Smooth muscle cell (in vitro differentiated cells): ENCODE measurements around the gene CCDC57. TPM values are rescaled to one million over a fixed set of nuclear protein-coding genes. Genes with fewer than 3 reads are reported as not detected.

ENCODE experiments used
- DNase-seq: peaks from one replicate; lab custom pipeline; 2025; ENCODE audit not compliant: unreplicated experiment; lab: John Stamatoyannopoulos, UW
- H2AFZ ChIP-seq: fragments of 200-600 bp; sonication (generic); 2 replicates; pipeline ENCODE4 v1.6.0; 2016; ENCODE audit warnings: antibody characterized with exemption, low read depth, mild to moderate bottlenecking
- H3F3A ChIP-seq: fragments of 200-600 bp; sonication (generic); 2 replicates; pipeline ENCODE4 v1.6.0; 2017; ENCODE audit warnings: antibody characterized with exemption, low read depth
- H3K27ac ChIP-seq: fragments of 200-600 bp; sonication (generic); 2 replicates; pipeline ENCODE4 v1.5.1; 2016; ENCODE audit warnings: low read depth, mild to moderate bottlenecking
- H3K27me3 ChIP-seq: fragments of 200-600 bp; sonication (generic); 2 replicates; pipeline ENCODE4 v1.6.1; 2016; ENCODE audit warnings: low read depth, mild to moderate bottlenecking
- H3K36me3 ChIP-seq: fragments of 200-600 bp; sonication (generic); 2 replicates; pipeline ENCODE4 v1.5.1; 2016; ENCODE audit warnings: low read depth
- H3K4me1 ChIP-seq: fragments of 200-600 bp; sonication (generic); 2 replicates; pipeline ENCODE4 v1.5.1; 2016; ENCODE audit warnings: low read depth
- H3K4me2 ChIP-seq: fragments of 200-600 bp; sonication (generic); 2 replicates; pipeline ENCODE4 v1.6.0; 2016; ENCODE audit warnings: mild to moderate bottlenecking
- H3K4me3 ChIP-seq: fragments of 200-600 bp; sonication (generic); 2 replicates; pipeline ENCODE4 v1.5.1; 2016; ENCODE audit warnings: mild to moderate bottlenecking
- H3K79me2 ChIP-seq: fragments of 200-600 bp; sonication (generic); 2 replicates; pipeline ENCODE4 v1.6.0; 2016; ENCODE audit warnings: low read depth, mild to moderate bottlenecking
- H3K9ac ChIP-seq: fragments of 200-600 bp; sonication (generic); 2 replicates; pipeline ENCODE4 v1.6.0; 2016; ENCODE audit warnings: low read depth
- H3K9me3 ChIP-seq: fragments of 200-600 bp; sonication (generic); replicated peaks from 2 replicates; pipeline ENCODE4 v1.5.1; 2016; ENCODE audit warnings: low read depth
- H4K20me1 ChIP-seq: fragments of 200-600 bp; sonication (generic); 2 replicates; pipeline ENCODE4 v1.6.0; 2016; ENCODE audit warnings: low read depth
- WGBS: methylation state at CpG from one replicate; pipeline ENCODE4 v1.1.7; 2016; ENCODE audit warnings: low lambda C conversion rate; 5-methylcytosine and 5-hydroxymethylcytosine counted together
- polyA plus RNA-seq: library from polyadenylated mRNA; unstranded; fragments of >200 nt; fragmentation: Nextera tagmentation; extraction: Ambion mirVana; gene quantifications from 2 replicates; pipeline ENCODE4 v1.2.1, GENCODE V29; 2016
- total RNA-seq: library from RNA; depleted of rRNA; stranded (reverse); fragments of >200 nt; gene quantifications from 2 replicates; pipeline ENCODE4 v1.2.3, GENCODE V29; 2014
- TF ChIP-seq, protein P1 (sequence below): fragments of 200-600 bp; sonication (generic); IDR thresholded peaks from 2 replicates; pipeline ENCODE4 v1.5.1; 2017; ENCODE audit warnings: borderline replicate concordance, mild to moderate bottlenecking, antibody characterized with exemption; ENCODE audit not compliant: insufficient read depth, poor library complexity, severe bottlenecking

Gene CCDC57
- total and polyA plus RNA-seq, 2 experiments from 2014 or later, result 18.3 to 23.1 TPM

DNA sequence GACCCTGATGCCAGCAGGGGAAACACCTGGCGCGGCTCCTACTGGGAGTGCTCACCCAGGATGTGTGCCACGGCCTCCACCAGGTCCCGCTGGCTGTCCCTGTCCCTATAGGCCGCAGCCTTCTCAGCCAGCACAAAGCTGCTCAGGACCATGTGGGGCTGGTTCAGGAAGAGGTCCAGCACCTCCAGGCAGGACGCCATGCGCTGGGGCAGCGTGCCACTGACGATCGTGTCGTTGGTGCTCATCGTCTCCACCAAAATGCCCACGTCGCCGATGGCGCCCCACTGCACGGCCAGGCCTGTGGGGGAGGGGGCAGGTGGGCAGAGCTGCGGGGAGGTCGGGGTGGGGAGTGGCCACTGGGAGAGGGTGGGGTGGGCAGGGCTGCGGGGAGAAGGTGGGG, 131.1 kb downstream of the CCDC57 start:
- H3K4me3 ChIP-seq, result no peak overlapping the region
- peaks cover 42% of the 10 kb centered on the region for H4K20me1 ChIP-seq
- H3K79me2 ChIP-seq, result no peaks in the 10 kb centered on the region
- no peak overlapping the region for H3K9ac ChIP-seq
- no peaks in the 10 kb centered on the region for H3K4me1 ChIP-seq
- no peaks in the 10 kb centered on the region for H3K27me3 ChIP-seq
- DNase-seq, result no peak
- no peak overlapping the region for H3K4me2 ChIP-seq
- no peak overlapping the region for H3K27ac ChIP-seq
- no peaks in the 10 kb centered on the region for H3K36me3 ChIP-seq
- 98% methylated on average over 19 of the region's 20 CpGs for WGBS
- H3F3A ChIP-seq, result no peaks in the 10 kb centered on the region
- no peak overlapping the region for H2AFZ ChIP-seq
- no peaks in the 10 kb centered on the region for H3K9me3 ChIP-seq
- TF ChIP-seq, protein P1, sequence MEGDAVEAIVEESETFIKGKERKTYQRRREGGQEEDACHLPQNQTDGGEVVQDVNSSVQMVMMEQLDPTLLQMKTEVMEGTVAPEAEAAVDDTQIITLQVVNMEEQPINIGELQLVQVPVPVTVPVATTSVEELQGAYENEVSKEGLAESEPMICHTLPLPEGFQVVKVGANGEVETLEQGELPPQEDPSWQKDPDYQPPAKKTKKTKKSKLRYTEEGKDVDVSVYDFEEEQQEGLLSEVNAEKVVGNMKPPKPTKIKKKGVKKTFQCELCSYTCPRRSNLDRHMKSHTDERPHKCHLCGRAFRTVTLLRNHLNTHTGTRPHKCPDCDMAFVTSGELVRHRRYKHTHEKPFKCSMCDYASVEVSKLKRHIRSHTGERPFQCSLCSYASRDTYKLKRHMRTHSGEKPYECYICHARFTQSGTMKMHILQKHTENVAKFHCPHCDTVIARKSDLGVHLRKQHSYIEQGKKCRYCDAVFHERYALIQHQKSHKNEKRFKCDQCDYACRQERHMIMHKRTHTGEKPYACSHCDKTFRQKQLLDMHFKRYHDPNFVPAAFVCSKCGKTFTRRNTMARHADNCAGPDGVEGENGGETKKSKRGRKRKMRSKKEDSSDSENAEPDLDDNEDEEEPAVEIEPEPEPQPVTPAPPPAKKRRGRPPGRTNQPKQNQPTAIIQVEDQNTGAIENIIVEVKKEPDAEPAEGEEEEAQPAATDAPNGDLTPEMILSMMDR, result no peak

DNA sequence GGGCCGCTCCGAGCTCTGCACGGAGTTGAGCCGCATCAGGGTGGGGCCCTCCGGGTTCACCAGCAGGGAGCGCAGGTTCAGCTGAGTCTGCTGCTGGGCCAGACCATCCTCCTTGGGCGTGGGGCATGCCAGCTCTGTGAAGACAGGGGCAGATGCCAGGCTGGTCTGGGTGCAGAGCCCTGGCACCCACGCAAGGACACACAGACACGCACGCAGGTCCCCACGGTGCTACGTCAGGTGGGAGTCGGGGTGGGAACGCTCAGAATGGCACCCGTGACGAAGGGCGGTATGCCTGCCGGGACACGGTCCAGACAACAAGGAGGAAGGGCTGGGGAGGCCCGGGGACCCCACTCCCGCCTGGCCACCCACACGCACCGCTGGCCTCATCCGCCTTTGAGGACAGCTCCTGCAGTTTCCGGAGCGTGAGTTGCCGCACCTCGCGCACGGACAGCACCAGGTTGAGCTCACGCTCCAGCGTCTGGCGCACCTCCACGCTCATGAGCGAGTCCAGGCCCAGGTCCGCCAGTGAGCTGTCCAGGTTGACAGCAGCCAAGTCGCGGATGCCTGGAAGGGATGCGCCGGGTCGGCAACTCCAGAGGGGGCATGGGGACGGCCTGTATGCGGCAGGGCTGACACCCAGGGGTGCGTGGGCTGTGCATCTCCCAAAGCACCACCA, 131.7 kb downstream of the CCDC57 start:
- Histone ChIP-seq H4K20me1 (peaks cover 40% of the 10 kb centered on the region), H3K4me1 (no peaks in the 10 kb centered on the region), H3K27me3 (no peaks in the 10 kb centered on the region), H3K4me2 (no peak overlapping the region), H3F3A (no peaks in the 10 kb centered on the region), H2AFZ (no peak overlapping the region), H3K4me3 (no peak overlapping the region), H3K9ac (no peak overlapping the region), H3K36me3 (no peaks in the 10 kb centered on the region), H3K9me3 (no peaks in the 10 kb centered on the region), H3K27ac (no peak overlapping the region), H3K79me2 (no peaks in the 10 kb centered on the region)
- TF ChIP-seq, protein P1, result no peak
- 96% methylated on average over 33 of the region's 44 CpGs for WGBS
- no peak for DNase-seq

DNA sequence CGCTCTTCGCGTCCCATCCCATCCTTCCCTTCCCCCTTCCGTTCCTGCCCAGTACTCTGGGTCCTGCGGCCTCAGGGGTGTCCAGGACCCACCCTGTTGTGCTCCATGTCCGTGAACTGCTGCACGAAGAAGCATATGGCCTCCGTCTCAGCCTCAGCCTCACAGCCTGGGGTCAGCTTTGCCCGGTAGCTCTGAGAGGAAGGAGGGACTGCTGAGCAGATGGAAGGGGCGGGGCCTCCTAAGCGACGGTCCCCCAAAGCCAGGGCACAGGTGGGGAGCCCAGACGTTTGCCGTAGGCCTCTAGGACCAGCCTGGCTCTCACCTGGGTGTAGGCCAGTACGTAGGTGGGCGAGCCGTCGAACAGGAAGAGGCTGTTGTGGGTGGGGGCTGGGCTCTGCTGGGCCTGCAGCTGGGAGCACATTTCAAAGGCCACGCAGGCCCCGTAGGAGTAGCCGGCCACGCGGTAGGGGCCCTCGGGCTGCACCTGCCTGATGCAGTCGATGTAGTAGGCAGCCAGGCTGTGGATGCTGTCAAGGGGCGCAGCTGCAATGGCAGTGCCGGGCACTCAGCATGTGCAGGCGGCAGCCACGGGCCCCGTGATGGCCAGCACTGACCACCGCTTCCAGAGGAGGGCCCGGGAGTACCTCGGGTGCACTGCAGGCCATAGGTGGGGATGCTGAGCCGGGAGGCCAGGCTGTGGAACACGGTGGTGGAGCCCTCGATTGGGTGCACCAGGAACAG, 132.4 kb downstream of the CCDC57 start:
- Histone ChIP-seq H3K79me2 (no peaks in the 10 kb centered on the region), H3K27ac (no peak overlapping the region), H3F3A (no peaks in the 10 kb centered on the region), H2AFZ (no peak overlapping the region), H3K9me3 (no peaks in the 10 kb centered on the region), H3K36me3 (no peaks in the 10 kb centered on the region), H3K4me2 (no peak overlapping the region), H3K4me3 (no peak overlapping the region), H3K4me1 (no peaks in the 10 kb centered on the region), H4K20me1 (peaks cover 40% of the 10 kb centered on the region), H3K27me3 (no peaks in the 10 kb centered on the region), H3K9ac (no peak overlapping the region)
- no peak for DNase-seq
- 95% methylated on average over 36 of the region's 36 CpGs for WGBS
- TF ChIP-seq, protein P1, result no peak
